GM18907 (cell line): ENCODE data around the gene SREBF1.
A peak's percentile ranks its signal among the peaks of the same experiment; 100 is the strongest.

Source experiments
- ATAC-seq: cut with Tn5 transposase; IDR thresholded peaks from one replicate; pipeline ENCODE4 v1.9.1; 2021; ENCODE audit warnings: mild to moderate bottlenecking, moderate library complexity; ENCODE audit not compliant: unreplicated experiment

The SREBF1 gene

DNA sequence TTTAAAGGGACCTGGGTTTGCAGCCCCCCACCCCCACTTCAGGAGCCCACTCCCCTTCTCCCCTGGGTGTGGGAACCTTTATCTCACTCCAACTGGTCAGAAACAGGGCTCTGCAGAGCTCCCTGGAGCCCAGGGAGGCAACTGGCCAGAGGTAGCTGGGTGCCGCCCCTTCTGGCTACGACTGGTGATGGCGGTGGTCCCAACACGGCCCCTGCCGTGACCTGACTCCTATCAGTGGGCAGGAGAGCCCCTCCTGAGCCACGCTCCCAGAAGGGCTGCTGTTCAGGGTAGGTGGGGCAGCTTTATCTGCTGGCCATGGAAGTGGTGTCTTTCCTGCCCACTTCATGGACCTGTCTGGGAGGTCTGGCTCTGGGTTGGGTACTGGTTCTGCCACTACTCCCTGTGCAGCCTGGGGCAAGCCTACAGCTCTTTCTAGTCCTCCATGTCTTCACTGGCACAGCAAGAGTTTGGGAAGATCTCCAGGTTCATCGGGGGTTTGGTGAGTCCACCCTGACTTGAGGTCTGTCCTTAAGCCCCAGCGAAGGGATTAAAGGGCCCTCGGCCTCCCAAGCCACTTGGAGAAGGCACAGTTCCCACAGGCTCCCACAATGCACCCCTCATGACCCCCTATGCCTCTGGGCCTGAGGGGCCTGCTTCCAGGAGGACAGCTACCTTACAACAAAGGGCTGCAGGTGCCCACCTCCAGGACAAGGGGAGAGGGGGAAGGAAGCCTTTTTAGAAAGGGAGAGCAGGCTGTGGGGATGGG, 5.5 kb upstream of the SREBF1 start:
- ATAC-seq, result no peak

DNA sequence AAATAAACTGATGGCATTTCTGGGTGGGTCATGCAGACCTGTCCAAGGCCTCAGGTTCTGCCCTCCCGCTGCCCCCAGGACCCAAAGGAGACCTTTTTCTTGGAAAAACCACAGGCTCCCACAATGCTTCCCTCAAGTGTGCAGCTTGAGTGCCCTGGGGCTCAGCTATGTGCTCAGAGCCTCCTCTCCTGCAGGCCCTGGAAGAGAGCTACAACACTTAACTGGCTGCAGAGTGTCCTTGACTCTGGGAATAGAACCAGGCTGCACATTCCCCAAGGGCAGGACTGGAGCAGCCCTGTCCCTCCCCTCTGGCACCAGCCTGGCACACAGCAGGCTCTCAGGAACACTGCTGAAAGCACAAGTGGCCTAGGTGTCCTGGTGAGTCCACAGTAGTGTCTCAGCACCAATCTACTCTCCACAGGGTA, 4.8 kb upstream of the SREBF1 start:
- no peak for ATAC-seq

GRCh38 chr17:17840751-17841591, 4.2 kb upstream of the SREBF1 start:
- no peak for ATAC-seq

- ATAC-seq, result peak; percentile 48
These were observed 3.3 kb upstream of the SREBF1 start for GRCh38 chr17:17839791-17840707.

DNA sequence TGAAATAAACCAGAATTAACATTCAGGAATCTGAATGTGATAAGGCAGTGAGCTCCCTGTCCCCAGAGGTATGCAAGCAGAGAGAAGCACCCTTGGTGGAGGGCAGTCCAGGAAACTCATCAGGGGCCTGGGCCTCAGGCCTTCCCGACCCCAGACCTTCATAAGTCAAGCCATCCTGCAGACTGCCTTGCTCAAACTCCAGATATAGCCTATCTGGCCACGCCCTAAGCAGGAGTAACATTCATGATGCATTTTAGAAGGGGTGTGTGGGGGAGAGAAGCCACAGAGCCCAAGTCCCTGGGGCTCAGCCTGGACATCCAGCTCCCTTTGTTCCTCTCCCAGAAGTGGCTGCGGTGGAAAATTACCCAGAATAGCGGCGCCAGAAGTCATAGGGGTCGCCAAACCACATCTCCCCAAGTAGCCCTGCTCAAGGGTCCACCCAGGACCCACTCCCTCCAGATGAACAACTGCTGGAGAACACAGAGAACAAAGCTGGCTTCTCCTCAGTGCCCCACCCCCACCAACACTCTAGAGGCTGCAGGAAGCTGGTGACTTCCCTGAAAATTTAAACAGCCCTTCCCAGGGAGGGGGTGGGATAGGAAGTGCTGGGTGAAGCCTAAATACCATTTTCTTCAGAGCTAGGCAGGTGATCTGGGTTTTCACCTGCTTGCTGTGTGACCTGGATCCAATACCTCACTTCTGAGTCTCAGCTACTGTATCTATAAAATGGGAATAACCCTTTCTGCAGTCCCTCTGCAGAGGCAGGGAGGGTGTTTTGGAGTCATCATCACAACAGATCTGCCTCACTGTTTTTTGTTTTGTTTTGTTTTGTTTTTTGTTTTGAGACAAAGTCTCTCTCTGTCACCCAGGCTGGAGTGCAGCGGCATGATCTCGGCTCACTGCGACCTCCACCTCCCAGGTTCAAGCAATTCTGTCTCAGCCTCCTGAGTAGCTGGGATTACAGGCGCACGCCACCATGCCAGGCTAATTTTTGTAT, 1.5 kb upstream of the SREBF1 start:
- ATAC-seq, result no peak

GRCh38 chr17:17837380-17837821, 615 bp upstream of the SREBF1 start:
- no peak for ATAC-seq

GRCh38 chr17:17836250-17836817, 452 bp downstream of the SREBF1 start:
- ATAC-seq, result peak; percentile 75

DNA sequence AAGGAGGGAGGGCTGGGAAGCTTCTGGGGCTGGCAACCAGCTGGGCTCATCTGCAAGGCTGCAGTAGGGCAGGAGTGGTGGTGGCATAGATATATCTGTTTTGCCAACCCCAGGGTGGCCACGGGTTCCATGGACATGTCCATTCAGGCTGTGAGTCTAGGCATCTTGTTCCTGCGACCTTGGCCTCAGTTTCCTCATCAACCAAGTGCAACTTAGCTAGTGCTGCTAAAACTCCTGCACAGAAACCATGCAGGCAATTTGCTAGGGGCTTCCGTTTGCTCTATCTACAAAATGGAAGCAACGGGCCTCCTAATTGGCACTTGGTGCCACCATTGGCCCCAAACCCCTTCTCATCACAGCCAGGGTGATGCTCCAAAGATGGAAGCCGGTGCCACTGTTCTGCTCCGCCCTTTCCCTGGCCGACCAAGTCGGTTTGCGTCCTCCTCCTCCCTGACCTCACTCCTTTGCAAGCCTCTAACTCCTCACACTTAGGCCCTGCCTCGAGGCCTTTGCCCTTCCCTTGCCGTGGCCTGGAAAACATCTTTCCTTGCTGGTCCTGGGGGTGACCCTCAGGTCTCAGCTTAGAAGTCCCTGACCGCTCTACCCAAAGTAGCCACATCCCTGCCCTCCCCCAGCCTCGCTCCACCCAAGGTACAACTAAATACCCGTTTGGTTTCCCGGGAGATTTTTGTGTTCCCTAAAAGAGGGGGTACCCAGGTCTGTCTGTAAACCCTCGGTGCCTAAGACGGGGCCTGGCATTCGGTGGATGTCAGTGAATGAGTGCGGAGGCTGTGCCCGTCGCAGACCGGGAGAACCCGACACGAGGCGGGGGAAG, 1.2 kb downstream of the SREBF1 start:
- ATAC-seq, result no peak

DNA sequence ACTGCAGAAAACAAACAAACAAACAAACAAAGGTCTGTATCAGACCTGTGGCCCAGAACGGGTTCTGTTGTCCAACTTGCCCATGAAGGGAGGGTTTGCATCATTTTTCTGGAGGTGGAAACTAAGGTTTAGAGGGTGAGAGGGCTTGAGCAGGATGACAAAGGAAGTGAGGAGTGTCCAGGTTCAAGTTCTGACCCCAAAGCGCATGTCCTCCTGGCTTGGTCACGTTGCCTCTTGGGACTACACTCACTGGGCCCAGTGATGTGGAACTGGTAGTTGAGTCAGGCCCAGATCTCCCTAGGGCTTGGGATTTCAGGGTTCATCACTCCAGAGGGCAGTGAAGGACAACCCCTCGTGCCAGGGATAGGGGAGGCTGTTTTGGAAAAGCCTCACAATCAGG, 1.8 kb downstream of the SREBF1 start:
- no peak for ATAC-seq

GRCh38 chr17:17833658-17834357, 3.0 kb downstream of the SREBF1 start:
- no peak for ATAC-seq

- ATAC-seq, result no peak
These were observed 4.8 kb downstream of the SREBF1 start for GRCh38 chr17:17832032-17832363.

DNA sequence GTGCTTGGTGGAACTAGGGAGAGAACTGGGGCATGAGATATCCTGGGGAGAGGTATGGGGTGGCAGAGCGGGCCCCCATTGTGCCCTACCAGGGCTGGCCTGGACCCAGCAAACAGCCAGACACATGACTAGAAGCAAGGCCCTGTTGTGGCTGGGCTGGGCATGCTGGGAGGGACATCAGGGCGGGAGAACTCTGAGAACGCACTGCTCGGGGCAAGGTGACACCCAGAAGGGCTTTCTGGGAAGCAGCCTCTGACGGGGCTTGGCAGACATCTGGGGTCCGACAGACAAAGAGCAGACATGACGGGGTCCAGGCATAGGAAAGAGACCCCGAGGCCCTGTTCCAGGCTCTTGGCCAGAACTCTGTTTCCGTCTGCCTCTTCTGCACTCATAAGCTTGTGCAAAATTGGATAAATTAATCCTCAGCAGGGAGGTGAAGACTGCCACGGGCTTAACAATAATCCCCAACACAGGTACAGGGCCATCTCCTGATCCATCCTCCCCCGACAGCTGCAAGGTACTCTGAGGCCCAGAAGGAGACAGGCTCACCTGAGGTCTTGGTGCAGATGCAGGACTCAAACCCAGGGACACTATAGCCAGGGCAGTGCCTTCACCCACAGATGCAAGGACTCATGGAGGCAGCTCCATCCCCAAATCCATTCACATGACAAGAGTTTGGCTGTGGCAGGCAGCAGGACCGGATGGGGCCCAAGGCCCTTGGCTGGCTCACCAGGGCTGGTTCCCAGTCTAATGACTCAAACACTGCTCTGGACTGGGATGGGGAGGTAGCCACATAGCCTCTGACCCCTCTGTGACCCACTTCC, 5.4 kb downstream of the SREBF1 start:
- no peak for ATAC-seq

GRCh38 chr17:17830740-17831207, 6.0 kb downstream of the SREBF1 start:
- no peak for ATAC-seq

GRCh38 chr17:17830269-17830567, 6.6 kb downstream of the SREBF1 start:
- ATAC-seq, result no peak

GRCh38 chr17:17827826-17828621, 8.8 kb downstream of the SREBF1 start:
- ATAC-seq, result no peak

GRCh38 chr17:17826942-17827785, 9.6 kb downstream of the SREBF1 start:
- ATAC-seq, result no peak
